ENCODE results near the gene CYYR1.

CYYR1 gene

GRCh38 chr21:26539566-26539965 lies 33.5 kb downstream of the CYYR1 start:
- TF ChIP-seq, protein P1, sequence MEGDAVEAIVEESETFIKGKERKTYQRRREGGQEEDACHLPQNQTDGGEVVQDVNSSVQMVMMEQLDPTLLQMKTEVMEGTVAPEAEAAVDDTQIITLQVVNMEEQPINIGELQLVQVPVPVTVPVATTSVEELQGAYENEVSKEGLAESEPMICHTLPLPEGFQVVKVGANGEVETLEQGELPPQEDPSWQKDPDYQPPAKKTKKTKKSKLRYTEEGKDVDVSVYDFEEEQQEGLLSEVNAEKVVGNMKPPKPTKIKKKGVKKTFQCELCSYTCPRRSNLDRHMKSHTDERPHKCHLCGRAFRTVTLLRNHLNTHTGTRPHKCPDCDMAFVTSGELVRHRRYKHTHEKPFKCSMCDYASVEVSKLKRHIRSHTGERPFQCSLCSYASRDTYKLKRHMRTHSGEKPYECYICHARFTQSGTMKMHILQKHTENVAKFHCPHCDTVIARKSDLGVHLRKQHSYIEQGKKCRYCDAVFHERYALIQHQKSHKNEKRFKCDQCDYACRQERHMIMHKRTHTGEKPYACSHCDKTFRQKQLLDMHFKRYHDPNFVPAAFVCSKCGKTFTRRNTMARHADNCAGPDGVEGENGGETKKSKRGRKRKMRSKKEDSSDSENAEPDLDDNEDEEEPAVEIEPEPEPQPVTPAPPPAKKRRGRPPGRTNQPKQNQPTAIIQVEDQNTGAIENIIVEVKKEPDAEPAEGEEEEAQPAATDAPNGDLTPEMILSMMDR (IDR thresholded peaks at IDR 0.05): no peak
- no peak for DNase-seq (ENCODE audit: low spot score)
- H3K4me3 ChIP-seq: no peak overlapping the region
- H3K27ac ChIP-seq: no peak overlapping the region

GRCh38 chr21:26534517-26534916 lies 38.6 kb downstream of the CYYR1 start:
- H3K4me3 ChIP-seq: no peak overlapping the region
- no peak for DNase-seq (ENCODE audit: low spot score)
- TF ChIP-seq, protein P1 (IDR thresholded peaks at IDR 0.05): no peak
- H3K27ac ChIP-seq: no peak overlapping the region

DNA sequence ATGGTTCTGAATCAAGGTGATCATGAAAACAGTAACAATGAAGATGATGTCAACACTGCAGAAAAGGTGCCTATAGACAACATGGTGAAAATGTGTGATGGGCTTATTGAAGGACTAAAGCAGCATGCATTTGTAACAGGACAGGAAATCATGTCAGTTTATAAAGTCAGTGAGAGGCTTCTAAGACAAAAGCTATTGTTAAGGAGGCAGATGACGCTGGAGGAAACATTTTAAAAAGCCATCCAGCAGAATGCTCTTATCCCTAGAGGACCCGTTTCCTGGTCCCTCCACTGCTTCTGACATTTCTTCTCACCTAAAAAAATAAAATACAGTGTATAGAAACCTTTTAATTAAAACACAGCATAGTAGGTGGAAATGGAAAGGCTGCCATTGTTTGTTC lies 40.9 kb downstream of the CYYR1 start:
- Histone ChIP-seq H3K4me3 (no peak overlapping the region), H3K27ac (no peak overlapping the region)
- TF ChIP-seq, protein P1 (IDR thresholded peaks at IDR 0.05): no peak
- no peak for DNase-seq (ENCODE audit: low spot score)

- Histone ChIP-seq H3K27ac (no peak overlapping the region), H3K4me3 (no peak overlapping the region)
- TF ChIP-seq, protein P1 (IDR thresholded peaks at IDR 0.05): no peak
- DNase-seq (ENCODE audit: low spot score): no peak
Observed at GRCh38 chr21:26529526-26529925, 43.6 kb downstream of the CYYR1 start.

DNA sequence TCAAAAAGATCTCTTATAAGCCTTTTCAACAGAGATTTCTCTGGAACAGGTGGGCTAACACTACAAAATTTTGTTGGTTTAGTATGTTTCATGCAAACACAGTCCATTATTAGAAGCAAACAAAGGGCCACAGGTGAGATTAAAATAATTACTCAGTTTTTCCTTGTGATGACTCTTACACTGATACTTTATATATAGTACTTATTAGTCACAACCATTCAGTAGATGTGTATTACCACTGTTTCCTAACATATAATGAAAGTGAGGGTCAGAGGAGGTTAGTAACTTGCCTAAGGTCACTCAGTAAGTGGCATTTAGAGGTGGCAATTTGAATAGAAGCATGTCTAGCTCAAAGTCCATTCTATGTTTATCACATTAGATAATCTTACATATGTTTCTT lies 44.2 kb downstream of the CYYR1 start:
- TF ChIP-seq, protein P1 (IDR thresholded peaks at IDR 0.05): no peak

DNA sequence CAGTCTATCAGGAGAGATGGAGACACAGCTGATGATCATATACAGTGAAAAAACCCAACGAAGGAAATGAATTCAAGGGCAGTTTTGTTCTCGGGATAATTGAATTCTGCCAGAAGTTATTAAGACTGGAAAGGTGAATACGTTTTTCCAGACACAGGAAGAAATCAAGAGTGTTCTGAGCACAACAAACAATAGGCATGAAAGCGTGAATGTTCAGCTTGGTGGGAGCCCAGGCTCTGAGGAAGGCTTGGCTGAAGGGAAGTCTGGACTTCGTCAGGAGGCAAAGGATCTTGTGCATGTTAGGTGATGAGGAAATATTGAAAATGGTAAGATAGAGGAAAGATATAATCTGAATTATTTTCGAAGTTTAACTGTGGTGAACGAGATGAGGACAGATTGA lies 50.4 kb downstream of the CYYR1 start:
- TF ChIP-seq, protein P1 (IDR thresholded peaks at IDR 0.05): no peak
- H3K4me3 ChIP-seq: no peak overlapping the region
- DNase-seq (ENCODE audit: low spot score): no peak
- H3K27ac ChIP-seq: no peak overlapping the region

More for the DNA sequence above, 44.2 kb downstream of the CYYR1 start:
- no peak for DNase-seq (ENCODE audit: low spot score)
- H3K4me3 ChIP-seq: no peak overlapping the region
- H3K27ac ChIP-seq: no peak overlapping the region

- Histone ChIP-seq H3K27ac (no peak overlapping the region), H3K4me3 (no peak overlapping the region)
- DNase-seq (ENCODE audit: low spot score): no peak
- TF ChIP-seq, protein P1 (IDR thresholded peaks at IDR 0.05): no peak
Observed at GRCh38 chr21:26519142-26519541, 53.9 kb downstream of the CYYR1 start.
